ENCODE data around the gene ZBTB37. TPM values are rescaled to one million over a fixed set of nuclear protein-coding genes. Genes with fewer than 3 reads are reported as not detected.

Gene ZBTB37
- total RNA-seq, 1 donor from 2014 or later = 19.3 TPM

GRCh38 chr1:173867753-173868265 is 371 bp upstream of the ZBTB37 start, which contains the start of gene GAS5:
Gene GAS5, minus strand, starts transcription at chr1:173867989.
- H3K9me3 Mint-ChIP-seq = no peaks in the 10 kb centered on the region
- H3K4me1 Mint-ChIP-seq = peaks cover 44% of the 10 kb centered on the region
- DNase-seq (ENCODE audit: low spot score in 2 of 2, unreplicated experiment in 2 of 2) = peak; percentile 98
- peaks cover 40% of the 10 kb centered on the region for H3K36me3 Mint-ChIP-seq
- H3K27me3 Mint-ChIP-seq (ENCODE audit: low read depth) = no peaks in the 10 kb centered on the region
- peak within 1 kb of the TSS; percentile 99 for H3K4me3 Mint-ChIP-seq
- H3K27ac Mint-ChIP-seq = peak within 1 kb of the TSS; percentile 99
- TF ChIP-seq, protein P1, sequence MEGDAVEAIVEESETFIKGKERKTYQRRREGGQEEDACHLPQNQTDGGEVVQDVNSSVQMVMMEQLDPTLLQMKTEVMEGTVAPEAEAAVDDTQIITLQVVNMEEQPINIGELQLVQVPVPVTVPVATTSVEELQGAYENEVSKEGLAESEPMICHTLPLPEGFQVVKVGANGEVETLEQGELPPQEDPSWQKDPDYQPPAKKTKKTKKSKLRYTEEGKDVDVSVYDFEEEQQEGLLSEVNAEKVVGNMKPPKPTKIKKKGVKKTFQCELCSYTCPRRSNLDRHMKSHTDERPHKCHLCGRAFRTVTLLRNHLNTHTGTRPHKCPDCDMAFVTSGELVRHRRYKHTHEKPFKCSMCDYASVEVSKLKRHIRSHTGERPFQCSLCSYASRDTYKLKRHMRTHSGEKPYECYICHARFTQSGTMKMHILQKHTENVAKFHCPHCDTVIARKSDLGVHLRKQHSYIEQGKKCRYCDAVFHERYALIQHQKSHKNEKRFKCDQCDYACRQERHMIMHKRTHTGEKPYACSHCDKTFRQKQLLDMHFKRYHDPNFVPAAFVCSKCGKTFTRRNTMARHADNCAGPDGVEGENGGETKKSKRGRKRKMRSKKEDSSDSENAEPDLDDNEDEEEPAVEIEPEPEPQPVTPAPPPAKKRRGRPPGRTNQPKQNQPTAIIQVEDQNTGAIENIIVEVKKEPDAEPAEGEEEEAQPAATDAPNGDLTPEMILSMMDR (IDR thresholded peaks at IDR 0.05; ENCODE audit: unreplicated experiment) = no peak

- Mint-ChIP-seq H3K36me3 (peaks cover 44% of the 10 kb centered on the region), H3K4me3 (peak overlapping the region; percentile 99), H3K9me3 (no peaks in the 10 kb centered on the region), H3K27me3 (ENCODE audit: low read depth) (no peaks in the 10 kb centered on the region), H3K27ac (peak overlapping the region; percentile 99), H3K4me1 (peaks cover 42% of the 10 kb centered on the region)
- TF ChIP-seq, protein P1 (IDR thresholded peaks at IDR 0.05; ENCODE audit: unreplicated experiment) = no peak
- no peak for DNase-seq (ENCODE audit: low spot score in 2 of 2, unreplicated experiment in 2 of 2)
These were observed 810 bp downstream of the ZBTB37 start for GRCh38 chr1:173869021-173869359.

- Mint-ChIP-seq H3K27me3 (ENCODE audit: low read depth) (no peaks in the 10 kb centered on the region), H3K36me3 (peaks cover 38% of the 10 kb centered on the region), H3K4me1 (peaks cover 31% of the 10 kb centered on the region)
These were observed 2.3 kb downstream of the ZBTB37 start for GRCh38 chr1:173870252-173871075.

GRCh38 chr1:173871091-173871490 is 2.9 kb downstream of the ZBTB37 start:
- DNase-seq (ENCODE audit: low spot score in 2 of 2, unreplicated experiment in 2 of 2) = no peak
- Mint-ChIP-seq H3K4me3 (no peak overlapping the region), H3K27ac (no peak overlapping the region), H3K9me3 (no peaks in the 10 kb centered on the region), H3K27me3 (ENCODE audit: low read depth) (no peaks in the 10 kb centered on the region), H3K36me3 (peaks cover 38% of the 10 kb centered on the region), H3K4me1 (peaks cover 25% of the 10 kb centered on the region)
- TF ChIP-seq, protein P1 (IDR thresholded peaks at IDR 0.05; ENCODE audit: unreplicated experiment) = no peak

More at GRCh38 chr1:173870252-173871075, 2.3 kb downstream of the ZBTB37 start:
- DNase-seq (ENCODE audit: low spot score in 2 of 2, unreplicated experiment in 2 of 2) = no peak
- TF ChIP-seq, protein P1 (IDR thresholded peaks at IDR 0.05; ENCODE audit: unreplicated experiment) = no peak
- H3K4me3 Mint-ChIP-seq = no peak overlapping the region
- no peaks in the 10 kb centered on the region for H3K9me3 Mint-ChIP-seq
- H3K27ac Mint-ChIP-seq = peak overlapping the region; percentile 1

- no peaks in the 10 kb centered on the region for H3K9me3 Mint-ChIP-seq
- no peak for DNase-seq (ENCODE audit: low spot score in 2 of 2, unreplicated experiment in 2 of 2)
- no peak overlapping the region for H3K4me3 Mint-ChIP-seq
- TF ChIP-seq, protein P1 (IDR thresholded peaks at IDR 0.05; ENCODE audit: unreplicated experiment) = no peak
- no peaks in the 10 kb centered on the region for H3K27me3 Mint-ChIP-seq (ENCODE audit: low read depth)
- H3K4me1 Mint-ChIP-seq = peaks cover 21% of the 10 kb centered on the region
- peaks cover 34% of the 10 kb centered on the region for H3K36me3 Mint-ChIP-seq
- H3K27ac Mint-ChIP-seq = no peak overlapping the region
These were observed 3.3 kb downstream of the ZBTB37 start for GRCh38 chr1:173871500-173871899.
